ENCODE results near the gene PARD6A.
A peak's percentile ranks its signal among the peaks of the same experiment; 100 is the strongest.

The PARD6A gene

DNA sequence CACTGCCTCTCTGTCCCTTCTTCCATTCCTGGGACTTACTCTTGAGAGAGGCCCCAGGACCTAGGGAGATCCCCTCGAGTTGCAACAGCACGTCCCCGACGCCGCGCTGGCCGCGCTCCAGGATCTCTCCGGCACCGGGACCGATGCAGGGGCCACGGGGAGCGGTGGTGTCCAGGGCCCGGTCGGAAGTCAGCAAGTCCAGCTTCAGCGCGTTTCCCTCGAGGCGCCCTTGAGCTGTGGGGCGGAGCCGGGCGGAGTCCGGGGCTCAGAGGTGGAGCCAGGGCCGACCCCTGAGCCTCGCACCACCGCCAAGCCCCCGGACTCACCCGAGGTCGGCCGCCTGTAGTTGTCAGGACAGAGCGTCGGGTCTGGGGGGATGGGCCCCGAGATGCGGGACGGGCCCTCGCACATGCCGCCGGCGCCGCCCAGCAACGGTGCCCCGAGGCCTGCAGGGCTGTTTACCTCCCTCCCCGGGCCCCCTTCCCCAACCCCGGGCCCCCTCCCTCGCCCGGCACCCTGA is 5.3 kb downstream of the PARD6A start:
- peaks cover 8% of the 10 kb centered on the region for H3K27me3 ChIP-seq
- peak overlapping the region; percentile 92 to 100 for H3K4me3 ChIP-seq (ENCODE audit: low read depth in 1 of 2, low read length in 1 of 2)
- peak overlapping the region; percentile 85 for H3K27ac ChIP-seq
- peaks cover 46 to 48% of the 10 kb centered on the region in 2 experiments for H3K4me1 ChIP-seq (ENCODE audit: control insufficient read depth in 1 of 2, insufficient read depth in 1 of 2, low read depth in 1 of 2, low read length in 1 of 2)
- H3K9me3 ChIP-seq = no peaks in the 10 kb centered on the region
- peaks cover 6% of the 10 kb centered on the region for H3K36me3 ChIP-seq
- TF ChIP-seq CTCF (IDR thresholded peaks at IDR 0.05) = no peak

DNA sequence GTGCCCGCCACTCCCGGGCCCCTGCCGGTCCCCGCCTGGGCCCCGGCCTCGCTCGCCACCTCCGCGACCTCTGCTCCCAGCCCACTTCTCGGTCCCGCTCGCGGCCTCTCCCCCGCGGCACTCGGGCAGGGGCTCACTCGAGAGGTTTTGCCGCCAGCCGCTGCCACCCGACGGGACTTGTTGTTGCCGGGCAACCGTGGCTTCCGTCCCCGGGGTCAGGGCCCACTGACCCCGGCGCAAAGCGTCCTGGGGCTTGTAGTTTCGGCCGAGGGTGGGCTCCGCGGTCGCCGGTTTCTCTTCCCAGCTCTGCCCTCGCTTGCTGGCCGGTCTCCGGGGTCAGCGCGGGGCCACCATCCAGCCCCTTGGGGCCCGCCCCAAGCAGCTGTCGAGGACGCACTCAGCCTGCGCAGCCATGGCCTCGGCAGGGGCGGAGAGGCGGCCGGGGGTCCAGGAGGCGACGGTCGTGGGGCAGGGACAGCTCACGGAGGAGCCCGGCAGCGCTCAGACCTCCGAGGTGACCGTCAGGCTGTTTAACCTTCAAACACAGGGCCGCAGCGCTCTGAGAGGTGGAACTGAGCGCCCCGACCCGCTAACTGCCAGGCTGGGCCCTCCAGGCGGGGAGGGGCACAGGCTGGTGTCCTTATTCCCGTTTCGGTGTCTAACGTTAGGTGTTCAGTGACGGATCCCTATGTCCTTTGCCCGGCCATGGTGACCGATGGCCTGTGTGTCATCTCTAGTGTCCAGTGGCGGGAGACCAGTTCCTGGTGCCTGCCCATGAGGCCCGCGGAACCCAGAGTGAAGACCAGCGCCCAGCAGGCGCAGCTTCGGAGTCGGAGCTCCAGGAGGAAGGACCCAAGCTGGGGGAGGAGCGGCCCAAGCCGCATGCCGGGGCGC is 6.0 kb downstream of the PARD6A start, which contains the start of the genes C16orf86 and ENKD1:
Gene C16orf86, plus strand, starts transcription at position 256 of the 894 bp plus-strand sequence. Its CDS starts 157 bp downstream, at position 413.
Gene ENKD1, minus strand, starts transcription at position 192 of the 894 bp plus-strand sequence. CDS start 308 bp downstream, outside the sequence.
- Histone ChIP-seq H3K4me1 (ENCODE audit: control insufficient read depth in 1 of 2, insufficient read depth in 1 of 2, low read depth in 1 of 2, low read length in 1 of 2) (peaks cover 39 to 41% of the 10 kb centered on the region in 2 experiments), H3K36me3 (peaks cover 6% of the 10 kb centered on the region), H3K27me3 (peaks cover 2% of the 10 kb centered on the region), H3K9me3 (no peaks in the 10 kb centered on the region), H3K4me3 (ENCODE audit: low read depth in 1 of 2, low read length in 1 of 2) (peak within 1 kb of the TSS; percentile 92 to 100), H3K27ac (peak within 1 kb of the TSS; percentile 85)
- TF ChIP-seq CTCF (IDR thresholded peaks at IDR 0.05) = peak; percentile 16

GRCh38 chr16:67667453-67667816 is 6.7 kb downstream of the PARD6A start:
- TF ChIP-seq CTCF (IDR thresholded peaks at IDR 0.05) = no peak
- Histone ChIP-seq H3K9me3 (no peaks in the 10 kb centered on the region), H3K27me3 (no peaks in the 10 kb centered on the region), H3K4me3 (ENCODE audit: low read depth in 1 of 2, low read length in 1 of 2) (peak overlapping the region; percentile 92 to 100), H3K27ac (peak overlapping the region; percentile 85), H3K36me3 (peaks cover under 1% of the 10 kb centered on the region), H3K4me1 (ENCODE audit: control insufficient read depth in 1 of 2, insufficient read depth in 1 of 2, low read depth in 1 of 2, low read length in 1 of 2) (peaks cover 41 to 43% of the 10 kb centered on the region in 2 experiments)

DNA sequence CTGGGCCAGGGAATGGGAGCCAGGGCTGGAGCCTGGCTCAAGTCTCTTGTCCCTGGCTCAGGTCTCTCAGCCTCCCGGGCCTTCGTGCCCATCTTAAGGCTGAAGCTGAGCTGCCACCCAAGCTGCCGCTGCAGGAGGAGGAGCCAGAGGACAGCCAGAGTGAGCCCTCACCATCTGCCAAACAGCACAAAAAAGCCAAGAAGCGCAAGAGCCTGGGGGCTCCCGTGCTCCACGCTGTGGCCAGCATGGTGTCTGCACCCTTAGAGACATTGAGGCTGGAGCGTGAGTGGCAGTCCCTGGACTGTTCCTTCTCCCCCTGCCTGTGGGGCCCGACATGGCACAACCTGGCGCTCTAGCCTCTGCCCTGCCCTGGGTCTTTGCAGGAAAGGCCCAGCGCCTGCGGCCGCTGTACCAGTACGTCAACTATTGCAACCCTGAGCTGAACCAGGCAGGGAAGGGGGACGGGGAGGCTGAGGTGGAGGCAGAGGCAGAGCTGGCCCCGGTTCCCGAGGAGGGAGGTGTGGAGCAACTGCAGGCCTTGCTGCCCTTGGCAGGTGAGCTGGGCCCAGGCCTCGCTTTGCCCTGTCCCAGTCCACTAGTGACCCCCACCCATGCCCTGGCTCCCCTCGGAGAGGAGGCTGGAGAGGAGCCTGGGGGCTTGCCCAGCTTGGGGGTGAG is 7.2 kb downstream of the PARD6A start:
- no peaks in the 10 kb centered on the region for H3K9me3 ChIP-seq
- H3K4me1 ChIP-seq (ENCODE audit: control insufficient read depth in 1 of 2, insufficient read depth in 1 of 2, low read depth in 1 of 2, low read length in 1 of 2) = peaks cover 46 to 49% of the 10 kb centered on the region in 2 experiments
- H3K4me3 ChIP-seq (ENCODE audit: low read depth in 1 of 2, low read length in 1 of 2) = peak overlapping the region; percentile 92 to 100
- TF ChIP-seq CTCF (IDR thresholded peaks at IDR 0.05) = peak; percentile 51
- peak overlapping the region; percentile 85 for H3K27ac ChIP-seq
- no peaks in the 10 kb centered on the region for H3K36me3 ChIP-seq
- no peaks in the 10 kb centered on the region for H3K27me3 ChIP-seq

DNA sequence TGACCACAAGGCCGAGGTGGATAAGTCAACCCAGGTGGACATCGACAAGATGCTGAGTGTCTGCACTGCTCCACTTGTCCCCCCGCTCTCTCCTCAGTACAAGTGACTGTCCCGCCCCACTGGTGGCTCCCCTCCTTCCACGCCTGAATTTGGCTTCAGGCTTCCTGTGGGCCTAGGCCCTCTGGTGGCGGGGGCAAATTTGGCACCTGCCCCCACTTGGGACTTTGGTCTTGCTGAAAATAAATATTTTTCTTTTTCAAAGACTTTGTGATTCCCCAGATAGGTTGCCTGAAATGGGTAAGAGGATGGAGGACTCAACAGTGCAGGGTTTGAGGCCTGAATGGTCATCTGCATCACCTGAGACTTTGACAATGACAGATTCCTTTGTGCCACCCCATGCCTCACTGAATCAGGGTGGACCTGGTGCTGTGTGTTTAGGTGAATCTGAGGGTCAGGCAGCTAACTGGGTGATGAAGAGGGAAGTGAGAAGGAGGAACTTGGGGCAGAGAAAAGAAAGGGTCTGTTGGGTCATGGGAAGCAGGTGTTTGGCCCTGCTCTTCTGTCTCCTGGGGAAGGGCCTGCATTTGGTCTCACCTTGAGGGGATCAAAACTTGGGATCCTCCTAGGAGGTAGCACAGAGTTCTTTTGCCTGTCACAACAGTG is 7.9 kb downstream of the PARD6A start:
- no peaks in the 10 kb centered on the region for H3K9me3 ChIP-seq
- H3K4me1 ChIP-seq (ENCODE audit: control insufficient read depth in 1 of 2, insufficient read depth in 1 of 2, low read depth in 1 of 2, low read length in 1 of 2) = peaks cover 53 to 55% of the 10 kb centered on the region in 2 experiments
- H3K27me3 ChIP-seq = no peaks in the 10 kb centered on the region
- peak overlapping the region in 1 of 2 experiments; percentile 15 for H3K4me3 ChIP-seq (ENCODE audit: low read depth in 1 of 2, low read length in 1 of 2)
- no peaks in the 10 kb centered on the region for H3K36me3 ChIP-seq
- TF ChIP-seq CTCF (IDR thresholded peaks at IDR 0.05) = no peak
- peak overlapping the region; percentile 85 for H3K27ac ChIP-seq

Measured in neutrophil (primary cell).